Vagina (tissue), 2 donors: ENCODE measurements around the gene ZP1. TPM values are rescaled to one million over a fixed set of nuclear protein-coding genes. Genes with fewer than 3 reads are reported as not detected.

Source experiments
- DNase-seq, 2 donors: peaks; one replicate each; pipeline ENCODE4 v3.0.0-alpha.2; 2017; ENCODE audit errors: extremely low spot score in 2 of 2
- H3K27ac ChIP-seq: fragments of 200-600 bp; sonication (generic); one replicate; pipeline ENCODE4 v1.5.1; 2019
- H3K27me3 ChIP-seq: fragments of 200-600 bp; sonication (generic); one replicate; pipeline ENCODE4 v1.5.1; 2019
- H3K36me3 ChIP-seq, 2 donors: fragments of 200-600 bp; sonication (generic); one replicate each; pipeline ENCODE4 v1.5.1; 2017 to 2019
- H3K4me1 ChIP-seq: fragments of 200-600 bp; sonication (generic); one replicate; pipeline ENCODE4 v1.5.1; 2019
- H3K4me3 ChIP-seq, 2 donors: fragments of 200-600 bp; sonication (generic); 1 replicate in 1 of 2; 2 replicates in 1 of 2; pipeline ENCODE4 v1.5.1; 2016 to 2019
- H3K9me3 ChIP-seq: fragments of 200-600 bp; sonication (generic); one replicate; pipeline ENCODE4 v1.5.1; 2019
- POLR2A ChIP-seq, 2 donors: fragments of 450-650 bp; IDR thresholded peaks; one replicate each; pipeline ENCODE4 v1.6.1; 2017; ENCODE audit warnings: antibody characterized with exemption in 2 of 2, mild to moderate bottlenecking in 2 of 2, moderate library complexity in 2 of 2
- POLR2AphosphoS5 ChIP-seq, 2 donors: sonication (generic); formaldehyde crosslinking; IDR thresholded peaks; one replicate each; pipeline ENCODE4 v1.9.0; 2017; ENCODE audit warnings: antibody characterized with exemption in 2 of 2, mild to moderate bottlenecking in 2 of 2, low read depth in 1 of 2; ENCODE audit not compliant: insufficient read depth in 1 of 2
- intact Hi-C: fragments of 100-400 bp; cut with DNase I; formaldehyde crosslinking; loops from one replicate; pipeline ENCODE4 v1.15.1; 2023
- total RNA-seq: library from RNA; depleted of rRNA; stranded (reverse); fragments of >200 nt; gene quantifications from one replicate; pipeline ENCODE4 v1.2.3, GENCODE V29; 2016
- TF ChIP-seq, protein P1 (sequence below), 3 experiments: fragments of 450-650 bp in 2 of 3; fragments of 200-600 bp in 1 of 3; sonication (generic) in 1 of 3; IDR thresholded peaks; one replicate each; pipeline ENCODE4 v1.5.1; 2017 to 2019; ENCODE audit warnings: antibody characterized with exemption in 3 of 3, mild to moderate bottlenecking in 2 of 3, moderate library complexity in 2 of 3

ZP1 gene
- total RNA-seq, 1 donor from 2014 or later, result not detected

DNA sequence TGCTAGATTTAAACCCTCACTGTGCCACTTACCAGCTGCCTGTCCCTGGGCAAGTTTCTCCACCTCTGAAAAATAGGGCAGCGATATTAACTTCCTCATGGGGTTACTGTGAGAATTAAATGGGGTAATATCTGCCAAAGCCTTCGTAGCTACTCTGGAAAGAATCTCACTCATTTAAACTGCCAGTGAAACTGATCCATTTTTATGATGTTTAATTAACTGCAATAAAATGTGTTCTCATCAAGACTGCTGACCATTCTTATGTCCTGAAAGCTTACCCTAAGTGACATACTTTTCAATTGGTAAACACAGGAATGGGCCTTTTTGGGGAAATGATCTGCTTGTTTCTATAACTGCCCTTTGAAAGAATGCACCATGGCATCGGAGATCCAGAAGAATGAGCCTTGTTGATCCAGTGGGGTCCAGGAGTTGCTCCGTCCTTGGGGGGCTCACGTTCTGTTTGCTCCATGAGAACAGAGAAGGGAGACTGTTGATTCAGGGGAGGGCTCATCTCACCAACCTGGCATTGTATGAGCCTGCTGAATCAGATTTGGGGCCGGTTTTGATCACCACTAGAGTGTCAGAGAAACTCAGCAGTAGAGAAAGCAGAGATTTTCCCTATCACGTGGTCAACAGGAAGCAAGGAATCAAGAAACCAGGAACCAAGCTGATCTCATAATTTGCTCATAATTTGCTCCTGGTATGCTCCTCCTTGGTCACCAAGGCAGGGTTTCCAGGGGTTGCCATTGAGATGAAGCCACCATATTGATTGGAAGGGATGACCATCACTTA is 32.4 kb upstream of the ZP1 start:
- intact Hi-C loops, result no loop called here

DNA sequence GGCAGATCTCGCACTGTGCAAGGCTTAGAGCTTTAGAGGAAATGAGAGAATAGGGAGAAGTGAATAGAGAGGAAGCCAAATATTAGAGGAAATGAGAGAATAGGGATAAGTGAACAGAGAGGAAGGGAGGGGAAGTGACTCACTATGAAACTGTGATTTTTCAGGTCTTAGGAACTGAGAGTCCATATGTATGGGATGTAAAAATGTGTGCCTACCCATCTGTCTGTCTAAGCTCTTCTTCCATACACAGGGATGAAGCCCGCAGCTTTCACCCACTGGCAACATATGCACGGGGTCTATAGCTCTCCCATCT is 31.9 kb upstream of the ZP1 start:
- H3K27ac ChIP-seq, result no peak overlapping the region
- no peaks in the 10 kb centered on the region for H3K36me3 ChIP-seq
- intact Hi-C loops, result no loop called here

More for the DNA sequence above, 32.4 kb upstream of the ZP1 start:
- DNase-seq, result no peak
- H3K4me1 ChIP-seq, result no peaks in the 10 kb centered on the region
- H3K4me3 ChIP-seq, result no peak overlapping the region
- no peak overlapping the region for H3K27ac ChIP-seq
- no peaks in the 10 kb centered on the region for H3K27me3 ChIP-seq
- no peaks in the 10 kb centered on the region for H3K9me3 ChIP-seq
- TF ChIP-seq POLR2A (IDR thresholded peaks at IDR 0.05), result no peak
- TF ChIP-seq, protein P1, sequence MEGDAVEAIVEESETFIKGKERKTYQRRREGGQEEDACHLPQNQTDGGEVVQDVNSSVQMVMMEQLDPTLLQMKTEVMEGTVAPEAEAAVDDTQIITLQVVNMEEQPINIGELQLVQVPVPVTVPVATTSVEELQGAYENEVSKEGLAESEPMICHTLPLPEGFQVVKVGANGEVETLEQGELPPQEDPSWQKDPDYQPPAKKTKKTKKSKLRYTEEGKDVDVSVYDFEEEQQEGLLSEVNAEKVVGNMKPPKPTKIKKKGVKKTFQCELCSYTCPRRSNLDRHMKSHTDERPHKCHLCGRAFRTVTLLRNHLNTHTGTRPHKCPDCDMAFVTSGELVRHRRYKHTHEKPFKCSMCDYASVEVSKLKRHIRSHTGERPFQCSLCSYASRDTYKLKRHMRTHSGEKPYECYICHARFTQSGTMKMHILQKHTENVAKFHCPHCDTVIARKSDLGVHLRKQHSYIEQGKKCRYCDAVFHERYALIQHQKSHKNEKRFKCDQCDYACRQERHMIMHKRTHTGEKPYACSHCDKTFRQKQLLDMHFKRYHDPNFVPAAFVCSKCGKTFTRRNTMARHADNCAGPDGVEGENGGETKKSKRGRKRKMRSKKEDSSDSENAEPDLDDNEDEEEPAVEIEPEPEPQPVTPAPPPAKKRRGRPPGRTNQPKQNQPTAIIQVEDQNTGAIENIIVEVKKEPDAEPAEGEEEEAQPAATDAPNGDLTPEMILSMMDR (IDR thresholded peaks at IDR 0.05), result no peak
- TF ChIP-seq POLR2AphosphoS5 (IDR thresholded peaks at IDR 0.05; ENCODE audit: insufficient read depth in 1 of 2, low read depth in 1 of 2), result no peak
- H3K36me3 ChIP-seq, result no peaks in the 10 kb centered on the region

DNA sequence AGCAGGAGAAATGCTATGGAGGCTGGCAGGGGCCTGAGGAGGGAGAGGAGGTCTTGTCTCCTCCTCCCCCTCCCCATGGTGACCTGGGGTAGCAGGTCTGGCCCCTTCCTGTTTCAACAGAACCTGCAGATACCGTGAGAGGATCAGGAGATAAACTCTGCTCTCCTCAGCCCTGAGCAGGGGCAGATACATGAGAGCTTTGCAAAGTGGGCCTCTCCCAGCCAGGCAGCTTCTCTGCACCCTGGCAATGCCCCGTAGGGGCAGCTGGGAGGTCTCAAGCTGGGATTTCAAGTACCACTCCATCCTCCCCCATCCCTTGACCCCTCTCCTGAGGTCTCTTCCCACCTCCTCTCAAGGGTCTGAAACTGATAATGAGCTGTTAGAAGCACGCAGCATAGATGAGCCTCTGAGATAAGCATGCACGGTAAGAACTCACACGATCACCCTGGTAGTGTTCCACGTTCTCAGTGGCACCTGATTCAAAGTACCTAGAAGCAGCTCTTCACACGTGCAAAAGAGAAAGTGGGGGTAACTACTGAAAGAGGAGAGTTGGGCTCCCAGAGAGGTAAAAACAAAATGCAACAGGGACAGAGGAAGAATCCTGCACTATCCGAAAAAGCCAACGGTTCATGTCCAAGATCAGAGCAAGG is 30.4 kb upstream of the ZP1 start:
- H3K36me3 ChIP-seq, result no peaks in the 10 kb centered on the region
- intact Hi-C loops, result no loop called here

More for the DNA sequence above, 31.9 kb upstream of the ZP1 start:
- no peak for TF ChIP-seq POLR2A (IDR thresholded peaks at IDR 0.05)
- TF ChIP-seq, protein P1 (IDR thresholded peaks at IDR 0.05), result no peak
- DNase-seq, result no peak
- Histone ChIP-seq H3K9me3 (no peaks in the 10 kb centered on the region), H3K4me1 (no peaks in the 10 kb centered on the region), H3K4me3 (no peak overlapping the region), H3K27me3 (no peaks in the 10 kb centered on the region)

DNA sequence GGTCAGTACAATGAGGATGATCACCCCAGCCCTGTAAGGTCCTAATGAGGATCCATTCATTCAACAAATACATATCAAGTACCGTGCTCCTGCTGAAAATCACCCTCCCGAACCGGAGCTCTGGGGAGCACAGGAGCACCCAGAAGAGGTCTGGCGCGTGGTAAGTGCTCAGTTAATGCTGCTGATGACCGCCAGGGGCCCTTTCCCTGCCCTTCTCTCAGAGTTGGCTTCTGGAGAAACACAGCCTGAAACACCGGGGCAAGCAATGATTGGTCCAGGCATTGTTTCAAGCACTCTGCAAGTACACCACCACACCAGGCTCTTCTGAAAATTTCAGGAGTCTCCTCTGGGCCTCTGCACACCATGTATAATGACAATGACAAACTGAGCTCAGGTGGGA is 29.2 kb upstream of the ZP1 start:
- Histone ChIP-seq H3K9me3 (no peaks in the 10 kb centered on the region), H3K36me3 (no peaks in the 10 kb centered on the region), H3K4me3 (no peak overlapping the region), H3K4me1 (peaks cover 19% of the 10 kb centered on the region), H3K27me3 (no peaks in the 10 kb centered on the region), H3K27ac (no peak overlapping the region)
- intact Hi-C loops, result no loop called here
- TF ChIP-seq, protein P1 (IDR thresholded peaks at IDR 0.05), result no peak
- TF ChIP-seq POLR2A (IDR thresholded peaks at IDR 0.05) (no peak), POLR2AphosphoS5 (IDR thresholded peaks at IDR 0.05; ENCODE audit: insufficient read depth in 1 of 2, low read depth in 1 of 2) (no peak)
- DNase-seq, result no peak

More for the DNA sequence above, 30.4 kb upstream of the ZP1 start:
- Histone ChIP-seq H3K27me3 (no peaks in the 10 kb centered on the region), H3K4me3 (no peak overlapping the region), H3K4me1 (peaks cover 11% of the 10 kb centered on the region), H3K27ac (no peak overlapping the region), H3K9me3 (no peaks in the 10 kb centered on the region)
- no peak for TF ChIP-seq POLR2AphosphoS5 (IDR thresholded peaks at IDR 0.05; ENCODE audit: insufficient read depth in 1 of 2, low read depth in 1 of 2)
- TF ChIP-seq POLR2A (IDR thresholded peaks at IDR 0.05), result no peak
- TF ChIP-seq, protein P1 (IDR thresholded peaks at IDR 0.05), result no peak
- no peak for DNase-seq
